Immature natural killer cell (primary cell): Measurements from ENCODE around the gene ARHGAP30. TPM values are rescaled to one million over a fixed set of nuclear protein-coding genes. Genes with fewer than 3 reads are reported as not detected.
"Not testable (repeated sequence)": the region's sequence is repeated elsewhere in the genome, so short reads cannot be mapped to it uniquely, and the experiment has no call there.

Source experiments
- DNase-seq, 3 donors: peaks; one replicate each; pipeline ENCODE4 v3.0.0; 2022; ENCODE audit warnings: mixed read lengths in 1 of 3
- H3K27ac Mint-ChIP-seq, 6 donors: one replicate each; pipeline ENCODE4 v1.8.0; 2020; ENCODE audit warnings: mixed read lengths in 6 of 6, mild to moderate bottlenecking in 5 of 6, inconsistent platforms in 4 of 6, moderate library complexity in 3 of 6
- H3K27me3 Mint-ChIP-seq, 3 donors: one replicate each; pipeline ENCODE4 v1.8.0; 2020 to 2021; ENCODE audit warnings: low read depth in 3 of 3, mild to moderate bottlenecking in 3 of 3, mixed read lengths in 3 of 3, moderate library complexity in 3 of 3, inconsistent platforms in 1 of 3
- H3K36me3 Mint-ChIP-seq, 3 donors: one replicate each; pipeline ENCODE4 v1.8.0; 2020; ENCODE audit warnings: mixed read lengths in 3 of 3, inconsistent platforms in 2 of 3, mild to moderate bottlenecking in 2 of 3
- H3K4me1 Mint-ChIP-seq, 2 donors: one replicate each; pipeline ENCODE4 v1.8.0; 2020; ENCODE audit warnings: inconsistent platforms in 2 of 2, mild to moderate bottlenecking in 2 of 2, mixed read lengths in 2 of 2, moderate library complexity in 1 of 2
- H3K4me3 Mint-ChIP-seq, 5 donors: one replicate each; pipeline ENCODE4 v1.8.0; 2020; ENCODE audit warnings: mild to moderate bottlenecking in 5 of 5, mixed read lengths in 5 of 5, inconsistent platforms in 3 of 5, moderate library complexity in 3 of 5
- H3K9me3 Mint-ChIP-seq, 6 donors: one replicate each; pipeline ENCODE4 v1.8.0; 2020; ENCODE audit warnings: mild to moderate bottlenecking in 6 of 6, mixed read lengths in 6 of 6, inconsistent platforms in 4 of 6, moderate library complexity in 3 of 6
- polyA plus RNA-seq, 3 donors: library from polyadenylated mRNA; unstranded; fragments of 300-500 nt; fragmentation: Illumina TruSeq; gene quantifications; one replicate each; pipeline ENCODE4 v1.2.3, GENCODE V29; 2021

The ARHGAP30 gene
- 100 to 1,000 TPM in 2 of 3 donors, 10 to 100 TPM in 1; 98.0 to 265 (median 103) TPM for polyA plus RNA-seq

GRCh38 chr1:161069731-161070270 is at the start of gene ARHGAP30:
TSS of gene ARHGAP30 (minus strand) at chr1:161069891. CDS start at chr1:161069624, 267 bp downstream.
- Mint-ChIP-seq H3K36me3 (peaks cover 8 to 14% (median 8%) of the 10 kb centered on the region in 3 donors), H3K27ac (peak within 1 kb of the TSS; percentile 94 to 98 (median 97)), H3K4me3 (peak within 1 kb of the TSS; percentile 91 to 100 (median 97)), H3K27me3 (peaks cover 12 to 27% (median 15%) of the 10 kb centered on the region in 3 donors), H3K4me1 (peaks cover 60 to 73% of the 10 kb centered on the region in 2 donors), H3K9me3 (no peaks in the 10 kb centered on the region)
- peak; percentile 93 to 95 (median 94) for DNase-seq

GRCh38 chr1:161117759-161118581 is 48.3 kb upstream of the ARHGAP30 start, which contains the start of the genes NIT1 and PFDN2:
TSS of gene NIT1 (plus strand) at chr1:161118105. CDS start at chr1:161118177, 72 bp downstream.
TSS of gene PFDN2 (minus strand) at chr1:161118037. CDS start at chr1:161118026, 11 bp downstream.
- Mint-ChIP-seq H3K36me3 (peaks cover 0 to 17% (median 9%) of the 10 kb centered on the region in 3 donors), H3K27ac (peak within 1 kb of the TSS; percentile 92 to 99 (median 98)), H3K4me3 (peak within 1 kb of the TSS; percentile 93 to 97 (median 94)), H3K27me3 (peaks cover 0 to 6% (median 2%) of the 10 kb centered on the region in 3 donors), H3K9me3 (no peaks in the 10 kb centered on the region), H3K4me1 (peaks cover 60 to 65% of the 10 kb centered on the region in 2 donors)
- peak; percentile 83 to 85 (median 84) for DNase-seq

DNA sequence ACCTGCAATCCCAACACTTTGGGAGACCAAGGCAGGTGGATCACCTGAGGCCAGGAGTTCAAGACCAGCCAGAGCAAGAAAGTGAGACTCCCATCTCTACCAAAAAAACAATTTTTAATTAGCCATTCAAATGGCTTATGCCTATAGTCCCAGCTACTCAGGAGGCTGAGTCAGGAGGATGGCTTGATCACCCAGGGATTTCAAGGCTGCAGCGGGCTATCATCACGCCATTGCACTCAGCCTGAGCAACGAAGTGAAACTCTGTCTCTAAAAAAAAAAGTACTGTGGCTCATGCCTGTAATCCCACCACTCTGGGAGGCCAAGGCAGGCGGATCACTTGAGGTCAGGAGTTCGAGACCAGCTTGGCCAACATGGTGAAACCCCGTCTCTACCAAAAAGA is 46.3 kb upstream of the ARHGAP30 start:
- not testable (repeated sequence) for DNase-seq, H3K27me3 Mint-ChIP-seq, H3K9me3 Mint-ChIP-seq, H3K36me3 Mint-ChIP-seq
- peaks cover 67 to 80% of the 10 kb centered on the region in 2 donors for H3K4me1 Mint-ChIP-seq
- peak overlapping the region; percentile 25 to 97 (median 50) for H3K4me3 Mint-ChIP-seq
- peak overlapping the region in 5 of 6 donors; percentile 22 to 58 (median 42) for H3K27ac Mint-ChIP-seq

GRCh38 chr1:161115132-161115711 is 45.5 kb upstream of the ARHGAP30 start:
- Mint-ChIP-seq H3K36me3 (peaks cover 0 to 3% (median 0%) of the 10 kb centered on the region in 3 donors), H3K4me3 (peak overlapping the region in 2 of 5 donors; percentile 7 to 59), H3K27ac (peak overlapping the region in 4 of 6 donors; percentile 22 to 58 (median 40)), H3K27me3 (peaks cover 0 to 6% (median 2%) of the 10 kb centered on the region in 3 donors), H3K9me3 (no peaks in the 10 kb centered on the region), H3K4me1 (peaks cover 65 to 77% of the 10 kb centered on the region in 2 donors)
- DNase-seq = no peak

- Mint-ChIP-seq H3K27me3 (peaks cover 0 to 5% (median 2%) of the 10 kb centered on the region in 3 donors), H3K9me3 (no peaks in the 10 kb centered on the region), H3K36me3 (no peaks in the 10 kb centered on the region), H3K4me1 (peaks cover 58 to 71% of the 10 kb centered on the region in 2 donors), H3K4me3 (no peak overlapping the region), H3K27ac (peak overlapping the region in 2 of 6 donors; percentile 1 to 72)
- DNase-seq = no peak
These were observed 44.9 kb upstream of the ARHGAP30 start for GRCh38 chr1:161114556-161114955.

GRCh38 chr1:161113915-161114314 is 44.2 kb upstream of the ARHGAP30 start:
- Mint-ChIP-seq H3K4me1 (peaks cover 52 to 70% of the 10 kb centered on the region in 2 donors), H3K27ac (peak overlapping the region in 1 of 6 donors; percentile 72), H3K4me3 (no peak overlapping the region)

GRCh38 chr1:161111527-161111926 is 41.8 kb upstream of the ARHGAP30 start:
- peaks cover 0 to 4% (median under 1%) of the 10 kb centered on the region in 3 donors for H3K36me3 Mint-ChIP-seq
- no peaks in the 10 kb centered on the region for H3K9me3 Mint-ChIP-seq
- H3K4me3 Mint-ChIP-seq = no peak overlapping the region
- H3K27ac Mint-ChIP-seq = no peak overlapping the region
- DNase-seq = no peak
- peaks cover 31 to 50% of the 10 kb centered on the region in 2 donors for H3K4me1 Mint-ChIP-seq
- H3K27me3 Mint-ChIP-seq = peaks cover 0 to 4% (median 0%) of the 10 kb centered on the region in 3 donors

More at GRCh38 chr1:161113915-161114314, 44.2 kb upstream of the ARHGAP30 start:
- Mint-ChIP-seq H3K27me3 (peaks cover 0 to 4% (median 2%) of the 10 kb centered on the region in 3 donors), H3K9me3 (no peaks in the 10 kb centered on the region), H3K36me3 (peaks cover 0 to under 1% (median 0%) of the 10 kb centered on the region in 3 donors)
- no peak for DNase-seq

DNA sequence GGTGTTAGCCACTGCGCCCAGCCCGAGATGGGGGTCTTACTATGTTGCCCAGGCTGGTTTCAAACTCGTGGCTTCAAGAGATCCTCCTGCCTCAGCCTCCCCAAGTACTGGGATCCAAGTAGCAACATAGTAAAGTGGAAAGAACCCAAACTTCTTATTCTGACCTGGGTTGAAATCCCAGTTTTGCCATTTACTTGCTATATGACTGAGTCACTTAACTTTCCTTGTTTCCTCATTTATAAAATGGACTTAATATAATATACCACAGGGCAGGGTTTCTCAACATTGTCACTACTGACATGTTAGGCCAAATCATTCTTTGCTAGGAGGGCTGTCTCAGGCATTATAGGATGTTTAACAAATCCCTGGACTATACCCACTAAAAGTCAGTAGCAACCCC is 41.4 kb upstream of the ARHGAP30 start:
- Mint-ChIP-seq H3K4me3 (no peak overlapping the region), H3K9me3 (no peaks in the 10 kb centered on the region), H3K27me3 (peaks cover 0 to 5% (median 0%) of the 10 kb centered on the region in 3 donors), H3K36me3 (peaks cover 0 to 4% (median 4%) of the 10 kb centered on the region in 3 donors), H3K27ac (no peak overlapping the region), H3K4me1 (peaks cover 29 to 46% of the 10 kb centered on the region in 2 donors)
- no peak for DNase-seq

GRCh38 chr1:161106431-161106830 is 36.7 kb upstream of the ARHGAP30 start:
- Mint-ChIP-seq H3K4me1 (peaks cover 5 to 15% of the 10 kb centered on the region in 2 donors), H3K9me3 (no peaks in the 10 kb centered on the region), H3K27me3 (peaks cover 0 to 3% (median 0%) of the 10 kb centered on the region in 3 donors), H3K36me3 (peaks cover 0 to 12% (median 8%) of the 10 kb centered on the region in 3 donors), H3K4me3 (no peak overlapping the region), H3K27ac (no peak overlapping the region)
- no peak for DNase-seq

- H3K9me3 Mint-ChIP-seq = peaks cover 0 to 6% (median 2%) of the 10 kb centered on the region in 6 donors
- no peak for DNase-seq
- H3K27me3 Mint-ChIP-seq = peaks cover 24 to 35% (median 31%) of the 10 kb centered on the region in 3 donors
- no peak overlapping the region for H3K4me3 Mint-ChIP-seq
- H3K4me1 Mint-ChIP-seq = peaks cover 24 to 25% of the 10 kb centered on the region in 2 donors
- H3K27ac Mint-ChIP-seq = no peak overlapping the region
- peaks cover 4 to 20% (median 4%) of the 10 kb centered on the region in 3 donors for H3K36me3 Mint-ChIP-seq
These were observed 30.9 kb upstream of the ARHGAP30 start for GRCh38 chr1:161100556-161100955.

DNA sequence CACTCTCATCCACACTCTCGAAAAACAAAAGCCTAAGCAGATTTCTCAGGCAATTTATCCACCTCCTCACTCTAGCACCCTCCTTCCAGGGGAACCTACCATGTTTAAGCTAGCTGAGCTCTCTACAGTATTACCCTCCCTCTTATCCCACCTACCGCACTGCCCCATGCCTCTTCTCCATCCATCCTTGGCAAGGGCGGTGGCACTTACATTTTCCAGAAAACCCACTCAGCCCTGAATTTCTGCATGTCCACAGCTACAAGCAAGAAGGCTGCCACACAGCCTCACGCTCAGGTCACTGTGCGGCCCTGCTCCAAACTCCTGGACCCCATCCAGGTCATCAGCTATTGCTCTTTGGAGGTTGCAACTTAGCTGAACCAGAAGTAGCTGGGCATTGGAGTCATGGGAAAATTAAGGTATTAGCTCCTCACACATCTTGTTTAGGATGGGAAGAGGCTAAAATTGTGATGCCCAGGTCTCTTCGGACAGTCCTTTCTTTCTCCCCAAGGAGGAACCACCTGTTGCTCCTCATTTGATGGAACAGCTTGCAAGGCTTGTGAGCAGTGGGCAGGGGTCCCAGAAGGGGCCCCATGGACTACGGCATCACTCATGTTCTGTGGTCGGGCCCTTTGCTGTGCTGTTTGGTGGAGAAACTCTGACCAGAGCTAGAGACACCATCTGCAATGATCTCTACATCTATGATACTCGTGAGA is 29.6 kb upstream of the ARHGAP30 start:
- H3K27me3 Mint-ChIP-seq = peaks cover 24 to 37% (median 31%) of the 10 kb centered on the region in 3 donors
- H3K27ac Mint-ChIP-seq = peak overlapping the region in 4 of 6 donors; percentile 55 to 80 (median 69)
- peaks cover 24 to 25% of the 10 kb centered on the region in 2 donors for H3K4me1 Mint-ChIP-seq
- H3K9me3 Mint-ChIP-seq = peaks cover 0 to 6% (median 2%) of the 10 kb centered on the region in 6 donors
- H3K4me3 Mint-ChIP-seq = peak overlapping the region; percentile 57 to 86 (median 77)
- DNase-seq = no peak
- H3K36me3 Mint-ChIP-seq = peaks cover 4 to 20% (median 4%) of the 10 kb centered on the region in 3 donors

GRCh38 chr1:161098210-161099068 is 28.7 kb upstream of the ARHGAP30 start, which contains the start of gene KLHDC9:
TSS of gene KLHDC9 (plus strand) at chr1:161098361. CDS start at chr1:161098536, 175 bp downstream.
- H3K4me1 Mint-ChIP-seq = peaks cover 22% of the 10 kb centered on the region in 2 donors
- peak within 1 kb of the TSS; percentile 80 to 99 (median 92) for H3K27ac Mint-ChIP-seq
- peaks cover 0 to 6% (median 2%) of the 10 kb centered on the region in 6 donors for H3K9me3 Mint-ChIP-seq
- peak; percentile 73 to 79 (median 76) for DNase-seq
- H3K27me3 Mint-ChIP-seq = peaks cover 24 to 40% (median 31%) of the 10 kb centered on the region in 3 donors
- H3K4me3 Mint-ChIP-seq = peak within 1 kb of the TSS; percentile 82 to 93 (median 92)
- peaks cover 4 to 20% (median 4%) of the 10 kb centered on the region in 3 donors for H3K36me3 Mint-ChIP-seq
